ENCODE measurements around the gene BAD. TPM values are rescaled to one million over a fixed set of nuclear protein-coding genes. Genes with fewer than 3 reads are reported as not detected.

The BAD gene
- total RNA-seq, 1 experiment from 2014 or later, result 23.3 TPM

DNA sequence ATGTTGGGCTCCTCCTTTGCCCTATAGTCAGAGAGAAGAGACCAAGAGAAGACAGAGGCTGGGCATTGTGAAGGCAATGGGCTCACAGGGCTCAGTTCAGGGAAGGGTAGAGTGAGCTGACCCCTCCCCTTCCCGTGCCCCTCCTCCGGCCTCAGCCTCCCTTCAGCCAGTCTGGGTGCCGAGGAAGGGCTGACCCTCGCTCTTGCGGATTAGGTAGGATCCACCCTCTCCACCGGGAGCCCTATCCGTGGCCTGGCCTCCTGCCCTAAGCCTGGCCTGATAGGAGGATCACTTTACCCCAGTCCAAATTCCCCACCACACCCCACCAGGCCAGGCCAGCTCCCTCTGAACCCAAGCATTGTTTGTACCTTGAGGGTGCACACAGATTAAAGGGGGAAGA is 35.9 kb downstream of the BAD start:
- H3K9me3 ChIP-seq (ENCODE audit: control insufficient read depth, low read depth, low read length), result no peaks in the 10 kb centered on the region
- no peak overlapping the region for H2AFZ ChIP-seq (ENCODE audit: low read length)
- no peak overlapping the region for H4K91ac ChIP-seq (ENCODE audit: insufficient read length, low read depth, low read length)
- peaks cover 6 to 16% (median 7%) of the 10 kb centered on the region in 3 experiments; a peak in 6 of 7 replicates for H3K36me3 Mint-ChIP-seq (ENCODE audit: insufficient read depth in 1 of 3, low read depth in 3 of 3)
- H3K4me1 ChIP-seq (ENCODE audit: insufficient read depth, low read length), result peaks cover 9% of the 10 kb centered on the region; the same call in 1 of the 2 replicates
- H3K27me3 Mint-ChIP-seq (ENCODE audit: low read depth), result no peaks in the 10 kb centered on the region
- no peak overlapping the region for H4K5ac ChIP-seq (ENCODE audit: insufficient read length, low read depth, low read length)
- H3K4ac ChIP-seq (ENCODE audit: low read depth, low read length), result no peak overlapping the region
- no peak overlapping the region for H3T11ph ChIP-seq (ENCODE audit: low read length)
- no peak overlapping the region for H2BK120ac ChIP-seq (ENCODE audit: low read depth, low read length, poor library complexity, severe bottlenecking)
- H3K4me1 Mint-ChIP-seq, result peaks cover 38 to 48% of the 10 kb centered on the region in 2 experiments
- H3K27ac Mint-ChIP-seq, result peak overlapping the region; percentile 95 to 97 (median 97); a peak in 5 of 7 replicates
- H3K27me3 ChIP-seq (ENCODE audit: insufficient read depth, low read length), result no peaks in the 10 kb centered on the region
- H2AK5ac ChIP-seq (ENCODE audit: insufficient read length, low read length), result no peak overlapping the region
- H3K79me1 ChIP-seq (ENCODE audit: insufficient read depth, low read depth, low read length, poor library complexity, severe bottlenecking), result peaks cover 3% of the 10 kb centered on the region
- TF ChIP-seq CTCF (conservative IDR thresholded peaks at IDR 0.05), result no peak
- peak overlapping the region; percentile 40 for H3K27ac ChIP-seq (ENCODE audit: insufficient read length, low read depth, low read length)
- no peaks in the 10 kb centered on the region; a peak in 1 of 5 replicates for H3K9me3 Mint-ChIP-seq
- H4K20me1 ChIP-seq (ENCODE audit: control insufficient read depth, insufficient read depth, insufficient read length), result no peaks in the 10 kb centered on the region
- peaks cover 7% of the 10 kb centered on the region; the same call in 1 of the 2 replicates for H3K79me2 ChIP-seq (ENCODE audit: insufficient read depth, low read length)
- H2BK12ac ChIP-seq (ENCODE audit: insufficient read length, low read depth, low read length), result no peak overlapping the region
- H3K23me2 ChIP-seq (ENCODE audit: insufficient read length, low read depth, low read length, poor library complexity, severe bottlenecking), result peaks cover 26% of the 10 kb centered on the region
- no peak overlapping the region for H3K4me2 ChIP-seq (ENCODE audit: insufficient read depth, insufficient read length, low read length)
- H4K8ac ChIP-seq (replicated peaks; ENCODE audit: insufficient read length, low read depth, low read length), result no peak overlapping the region
- H2BK20ac ChIP-seq (ENCODE audit: low read depth, low read length, poor library complexity, severe bottlenecking), result no peak overlapping the region
- H3K18ac ChIP-seq (ENCODE audit: insufficient read length, low read depth, low read length), result no peak overlapping the region
- H3K9ac ChIP-seq (ENCODE audit: extremely low read depth, insufficient read length, low read length), result no peak overlapping the region
- H3K56ac ChIP-seq (ENCODE audit: insufficient read length, low read depth, low read length), result no peak overlapping the region
- H2BK15ac ChIP-seq (ENCODE audit: low read depth, low read length), result no peak overlapping the region
- WGBS (ENCODE audit: extremely low coverage, insufficient read length, low lambda C conversion rate), result no CpG with 5 or more reads among the region's 7 CpGs
- H3K23ac ChIP-seq (ENCODE audit: insufficient read length, low read depth, low read length), result no peak overlapping the region
- H3K14ac ChIP-seq (ENCODE audit: insufficient read depth, low read length), result no peak overlapping the region
- H2BK5ac ChIP-seq (ENCODE audit: insufficient read length, low read length), result no peak overlapping the region
- H3K4me3 Mint-ChIP-seq, result peak overlapping the region; percentile 79 to 93
- peak; percentile 87 for DNase-seq
